ENCODE data around the gene XXYLT1.

DNA sequence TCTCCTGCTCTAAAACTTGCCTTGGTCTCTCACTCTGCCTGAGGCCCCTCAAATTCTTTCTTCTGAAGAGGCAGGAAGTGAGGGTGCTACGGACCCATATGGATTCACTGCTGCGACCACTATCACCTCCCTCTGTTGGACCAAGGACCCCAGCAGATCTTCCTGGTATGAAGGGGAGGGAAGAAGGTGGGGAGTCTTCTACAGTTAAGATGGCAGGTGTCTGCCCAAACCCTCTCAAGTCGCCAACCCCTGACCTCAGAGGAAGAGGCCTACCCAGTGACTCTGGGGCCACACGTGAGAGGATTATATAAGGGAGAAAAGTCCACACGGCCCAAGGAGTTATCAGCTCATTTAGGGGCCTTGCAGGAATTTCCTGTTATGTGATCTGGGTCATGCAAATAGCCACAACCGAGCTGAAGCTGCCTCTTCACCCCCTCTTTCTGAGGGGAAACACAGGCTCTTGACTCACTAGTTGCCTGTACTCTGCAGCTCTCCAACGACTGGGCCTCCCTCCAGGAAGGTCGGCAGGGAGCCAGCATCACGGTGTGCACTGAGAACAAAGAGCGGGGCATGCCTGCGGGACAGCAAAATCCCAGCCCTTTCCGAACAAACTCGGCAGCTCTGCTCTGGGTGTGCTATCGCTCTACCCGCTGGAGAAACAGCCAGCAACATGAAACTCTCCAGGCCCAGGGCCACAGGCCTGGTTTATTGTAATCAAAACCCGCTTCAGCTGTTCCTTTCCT lies 116.0 kb downstream of the XXYLT1 start:
- TF ChIP-seq EMX1 (CRISPR knock-in tag; IDR thresholded peaks at IDR 0.05), result no peak
- TF ChIP-seq, protein P1, sequence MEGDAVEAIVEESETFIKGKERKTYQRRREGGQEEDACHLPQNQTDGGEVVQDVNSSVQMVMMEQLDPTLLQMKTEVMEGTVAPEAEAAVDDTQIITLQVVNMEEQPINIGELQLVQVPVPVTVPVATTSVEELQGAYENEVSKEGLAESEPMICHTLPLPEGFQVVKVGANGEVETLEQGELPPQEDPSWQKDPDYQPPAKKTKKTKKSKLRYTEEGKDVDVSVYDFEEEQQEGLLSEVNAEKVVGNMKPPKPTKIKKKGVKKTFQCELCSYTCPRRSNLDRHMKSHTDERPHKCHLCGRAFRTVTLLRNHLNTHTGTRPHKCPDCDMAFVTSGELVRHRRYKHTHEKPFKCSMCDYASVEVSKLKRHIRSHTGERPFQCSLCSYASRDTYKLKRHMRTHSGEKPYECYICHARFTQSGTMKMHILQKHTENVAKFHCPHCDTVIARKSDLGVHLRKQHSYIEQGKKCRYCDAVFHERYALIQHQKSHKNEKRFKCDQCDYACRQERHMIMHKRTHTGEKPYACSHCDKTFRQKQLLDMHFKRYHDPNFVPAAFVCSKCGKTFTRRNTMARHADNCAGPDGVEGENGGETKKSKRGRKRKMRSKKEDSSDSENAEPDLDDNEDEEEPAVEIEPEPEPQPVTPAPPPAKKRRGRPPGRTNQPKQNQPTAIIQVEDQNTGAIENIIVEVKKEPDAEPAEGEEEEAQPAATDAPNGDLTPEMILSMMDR (IDR thresholded peaks at IDR 0.05), result no peak
- TF ChIP-seq, protein P2, sequence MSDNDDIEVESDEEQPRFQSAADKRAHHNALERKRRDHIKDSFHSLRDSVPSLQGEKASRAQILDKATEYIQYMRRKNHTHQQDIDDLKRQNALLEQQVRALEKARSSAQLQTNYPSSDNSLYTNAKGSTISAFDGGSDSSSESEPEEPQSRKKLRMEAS (CRISPR knock-in tag; IDR thresholded peaks at IDR 0.05), result no peak
- TF ChIP-seq ZNF263 (CRISPR knock-in tag; IDR thresholded peaks at IDR 0.05; ENCODE audit: low read depth), result no peak
- TF ChIP-seq NR3C1 (CRISPR knock-in tag; conservative IDR thresholded peaks at IDR 0.05; ENCODE audit: low read depth), result no peak
- TF ChIP-seq NFYB (CRISPR knock-in tag; conservative IDR thresholded peaks at IDR 0.05; ENCODE audit: low read depth), result no peak

All from WTC11 (cell line).